Measurements from ENCODE around the gene JUP.

Gene JUP

GRCh38 chr17:41718287-41718645, 68.2 kb downstream of the JUP start:
- DNase-seq = no peak

- peak; percentile 20 for DNase-seq
These were observed 68.9 kb downstream of the JUP start for GRCh38 chr17:41717408-41718286.

GRCh38 chr17:41711669-41712400, 74.7 kb downstream of the JUP start, which contains the start of gene GAST:
GAST (plus strand) TSS chr17:41712331; CDS start chr17:41715437, 3,106 bp downstream.
- DNase-seq = no peak

DNA sequence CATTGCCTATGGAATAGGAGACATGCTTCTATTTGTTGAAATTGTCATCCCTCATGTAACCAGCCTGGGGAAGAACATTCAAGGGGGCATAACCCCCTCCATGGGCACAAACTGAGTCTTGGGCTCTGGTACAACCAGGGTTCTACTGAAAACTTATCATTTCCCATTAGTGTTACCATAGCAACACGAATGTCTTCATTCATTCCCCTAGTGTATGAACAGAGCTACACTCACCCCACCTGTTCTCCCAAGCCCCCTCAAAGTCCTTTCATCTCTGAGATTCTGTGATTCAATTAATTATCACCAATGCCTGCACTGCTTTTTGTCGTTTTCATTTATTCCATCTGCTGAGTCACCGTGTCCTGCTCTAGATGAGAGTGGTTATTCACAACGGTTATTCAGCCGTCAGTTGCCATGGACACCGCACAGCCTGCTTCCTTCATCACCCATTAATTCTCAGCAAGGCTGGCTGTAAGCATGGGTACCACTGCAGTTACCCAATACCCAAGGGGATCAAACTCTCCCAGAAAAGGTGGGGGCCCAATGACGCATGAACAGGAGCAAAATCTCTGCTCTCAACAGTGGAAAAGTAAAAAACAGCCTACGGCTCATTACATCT, 75.9 kb downstream of the JUP start:
- DNase-seq = peak; percentile 56

DNA sequence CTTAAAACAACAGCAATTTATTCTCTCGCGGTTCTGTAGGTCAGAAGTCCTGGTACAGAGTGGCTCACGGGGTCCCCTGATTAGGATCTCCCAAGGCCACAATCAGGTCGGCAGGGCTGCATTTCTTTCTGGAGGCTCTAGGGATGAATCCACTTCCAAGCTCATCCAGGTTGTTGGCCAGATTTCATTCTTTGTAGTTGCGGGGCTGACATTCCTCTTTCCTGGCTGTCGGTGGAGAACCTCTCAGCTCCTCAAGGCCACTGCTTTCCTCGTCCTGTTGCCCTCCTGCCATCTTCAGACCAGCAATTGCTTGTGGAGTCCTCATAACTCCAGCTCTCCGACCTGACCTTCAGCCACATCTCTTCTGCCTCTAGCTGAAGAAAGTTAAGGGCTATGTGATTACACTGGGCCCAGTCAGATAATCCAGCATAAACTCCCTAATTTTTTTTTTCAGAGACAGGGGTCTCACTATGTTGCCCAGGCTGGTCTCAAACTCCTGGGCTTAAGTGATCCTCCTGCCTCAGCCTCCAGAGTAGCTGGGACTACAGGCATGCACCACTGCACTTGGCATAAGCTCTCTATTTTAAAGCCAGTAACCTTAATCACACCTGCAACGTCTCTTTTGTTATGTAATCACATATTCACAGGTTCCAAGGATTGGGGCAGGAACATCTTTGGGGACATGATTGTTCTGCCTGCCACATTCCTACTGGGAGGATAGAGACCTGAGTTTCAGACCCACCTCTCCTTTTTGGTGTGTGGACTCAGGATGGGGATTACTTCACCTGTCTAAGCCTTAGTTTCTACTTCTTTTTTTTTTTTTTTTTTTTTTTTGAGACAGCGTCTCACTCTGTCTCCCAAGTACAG, 78.5 kb downstream of the JUP start:
- no peak for DNase-seq

DNA sequence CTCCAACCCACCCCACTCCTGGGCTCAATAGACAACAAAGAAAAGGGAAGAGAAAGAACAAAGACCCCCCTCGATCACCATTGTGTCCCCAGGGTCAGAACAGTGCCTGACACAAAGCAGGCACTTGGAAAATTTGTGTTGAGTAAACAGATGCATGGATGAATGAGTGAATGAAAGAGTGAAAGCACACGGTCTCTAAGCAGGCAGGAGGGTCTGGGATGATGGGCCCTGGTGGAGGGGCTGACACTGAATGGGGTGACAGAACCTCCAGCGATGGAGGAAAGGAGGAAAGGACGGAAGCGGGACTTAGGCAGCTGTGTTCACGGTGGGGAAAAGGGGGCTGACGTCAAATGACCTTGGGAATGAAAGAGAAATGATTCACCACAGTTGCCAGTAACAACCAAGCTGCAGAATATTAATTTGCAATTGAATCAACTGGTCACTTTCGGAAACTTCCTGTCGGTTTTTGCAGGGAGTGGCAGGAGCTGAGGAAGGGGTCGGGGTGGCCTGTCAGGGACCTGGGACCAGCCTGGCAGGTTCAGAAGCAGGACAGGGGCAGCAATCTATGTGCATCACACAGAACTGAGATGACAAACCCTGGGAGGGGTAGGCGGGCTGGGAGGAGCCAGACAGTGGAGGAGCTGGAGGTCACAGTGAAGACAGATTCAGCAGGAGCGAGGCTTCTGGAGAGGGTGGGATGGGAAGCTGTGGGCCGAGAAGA, 81.1 kb downstream of the JUP start:
- DNase-seq = peak; percentile 43
